K562 (cell line): ENCODE results near the gene IRGQ. TPM values are rescaled to one million over a fixed set of nuclear protein-coding genes. Genes with fewer than 3 reads are reported as not detected.

Experiments
- ATAC-seq: fragments of 200-7000 bp; cut with Tn5 transposase; 3 replicates; pipeline ENCODE4 v1.9.1; 2020; ENCODE audit warnings: moderate library complexity
- BruUV-seq: library from RNA; stranded (reverse); fragments of 400-500 nt; replicated peaks from 2 replicates; lab custom pipeline; 2021; lab: Mats Ljungman, UMichigan
- CTCF ChIA-PET: fragments of 300-600 bp; formaldehyde crosslinking; extraction: SDS; loops from one replicate; lab custom pipeline; 2021; ENCODE audit warnings: low intra/inter-chr PET ratio; lab: Yijun Ruan, JAX
- POLR2A ChIA-PET: fragments of 300-600, 350-650 bp; sonication (Branson Sonifier 250); formaldehyde crosslinking; extraction: SDS; loops from one replicate; lab custom pipeline; 2021; ENCODE audit warnings: antibody characterized with exemption, inconsistent platforms; lab: Yijun Ruan, JAX
- DNase-seq, 4 experiments: peaks; one replicate each; pipeline versions ENCODE4 v3.0.0 to v3.0.0-alpha.2; 2011 to 2018; ENCODE audit warnings: low spot score in 3 of 4, mixed read lengths in 3 of 4; ENCODE audit errors: extremely low read depth in 1 of 4
- FAIRE-seq: peaks from 2 replicates; lab custom pipeline; 2011; peaks lifted over from hg19 to GRCh38; lab: Jason Lieb, UNC
- H2AFZ ChIP-seq: 2 replicates; pipeline ENCODE4 v1.6.0; 2011; ENCODE audit warnings: low read depth, low read length, control low read depth, inconsistent platforms
- H3K27ac ChIP-seq: fragments of 200-600 bp; 3 replicates; pipeline ENCODE4 v1.8.0; 2011; ENCODE audit warnings: low read depth, mild to moderate bottlenecking, control low read depth, inconsistent platforms, low read length, moderate library complexity, mixed read lengths; ENCODE audit errors: extremely low read depth
- H3K27me3 ChIP-seq, 2 experiments: fragments of 300-600 bp in 1 of 2; 2 replicates in 1 of 2; 3 replicates in 1 of 2; pipeline versions ENCODE4 v1.6.0 to v1.8.0; 2011; ENCODE audit warnings: inconsistent platforms in 2 of 2, low read length in 2 of 2, mild to moderate bottlenecking in 1 of 2, mixed read lengths in 1 of 2, moderate library complexity in 1 of 2; ENCODE audit not compliant: control insufficient read depth in 2 of 2, insufficient read depth in 2 of 2
- H3K36me3 ChIP-seq: fragments of 300-600 bp; 3 replicates; pipeline ENCODE4 v1.8.0; 2011; ENCODE audit warnings: mild to moderate bottlenecking, low read length, inconsistent platforms; ENCODE audit not compliant: control insufficient read depth, insufficient read depth
- H3K4me1 ChIP-seq, 2 experiments: fragments of 200-600 bp in 1 of 2; replicated peaks in 1 of 2; 2 replicates in 1 of 2; 3 replicates in 1 of 2; pipeline versions ENCODE4 v1.5.1 to v1.8.0; 2011; ENCODE audit warnings: inconsistent platforms in 2 of 2, low read length in 2 of 2, mild to moderate bottlenecking in 1 of 2, mixed read lengths in 1 of 2, moderate library complexity in 1 of 2; ENCODE audit not compliant: control insufficient read depth in 2 of 2, insufficient read depth in 2 of 2
- H3K4me2 ChIP-seq: 2 replicates; pipeline ENCODE4 v1.6.1; 2011; ENCODE audit warnings: low read length, control low read depth, inconsistent platforms, mixed read lengths; ENCODE audit not compliant: insufficient read depth
- H3K4me3 ChIP-seq: fragments of 200-600 bp; sonication (generic), shearing (Covaris generic); 2 replicates; pipeline ENCODE4 v1.5.1; 2016; ENCODE audit warnings: control low read depth, inconsistent platforms
- H3K79me2 ChIP-seq: fragments of 200-600 bp; 3 replicates; pipeline ENCODE4 v1.8.0; 2011; ENCODE audit warnings: low read length, inconsistent platforms; ENCODE audit not compliant: control insufficient read depth, insufficient read depth
- H3K9ac ChIP-seq, 2 experiments: 2 replicates each; pipeline versions ENCODE4 v1.6.0 to v1.6.1; 2011; ENCODE audit warnings: low read depth in 2 of 2, low read length in 2 of 2, control low read depth in 1 of 2, inconsistent platforms in 1 of 2, mild to moderate bottlenecking in 1 of 2, mixed read lengths in 1 of 2; ENCODE audit not compliant: insufficient read depth in 1 of 2
- H3K9me1 ChIP-seq: one replicate; pipeline ENCODE4 v1.6.0; 2011; ENCODE audit warnings: inconsistent platforms, mild to moderate bottlenecking, low read length, moderate library complexity; ENCODE audit not compliant: control insufficient read depth, insufficient read depth
- H3K9me3 ChIP-seq: replicated peaks from 2 replicates; pipeline ENCODE4 v1.5.1; 2011; ENCODE audit warnings: low read depth, low read length, inconsistent platforms; ENCODE audit not compliant: control insufficient read depth, insufficient read depth
- H4K20me1 ChIP-seq: replicated peaks from 2 replicates; pipeline ENCODE4 v1.6.1; 2011; ENCODE audit warnings: low read length, inconsistent platforms, mixed read lengths; ENCODE audit not compliant: control insufficient read depth, insufficient read depth
- POLR3G ChIP-seq: IDR thresholded peaks from 2 replicates; pipeline ENCODE4 v1.6.1; 2011; ENCODE audit not compliant: insufficient read length, insufficient replicate concordance; ENCODE audit errors: extremely low read depth
- SMAD4 ChIP-seq: fragments of 250-450 bp; sonication (Bioruptor Pico); conservative IDR thresholded peaks from 2 replicates; pipeline ENCODE4 v1.8.0; 2021; ENCODE audit warnings: inconsistent platforms, mild to moderate bottlenecking, moderate library complexity
- ZNF197 ChIP-seq: fragments of 200-800 bp; sonication (Bioruptor generic); IDR thresholded peaks from 2 replicates; pipeline ENCODE4 v1.6.1; 2016; ENCODE audit warnings: low read depth, missing genetic modification characterization, missing compliant biosample characterization
- WGBS: fragments of 100-300 bp; shearing (Covaris generic); methylation state at CpG from one replicate; pipeline ENCODE4 v1.1.6; 2016; ENCODE audit warnings: low coverage, mixed read lengths; ENCODE audit not compliant: insufficient coverage; ENCODE audit errors: missing lambda C conversion rate; 5-methylcytosine and 5-hydroxymethylcytosine counted together
- in situ Hi-C: fragments of 300-500 bp; cut with MboI; formaldehyde crosslinking; loops from 4 replicates; pipeline ENCODE4 v1.15.0; 2018; ENCODE audit warnings: inconsistent platforms, mixed read lengths
- intact Hi-C: fragments of 100-400 bp; cut with micrococcal nuclease; formaldehyde crosslinking; loops from 2 replicates; pipeline ENCODE4 v1.14.2; 2022
- polyA plus RNA-seq, 8 experiments: library from polyadenylated mRNA; depleted of rRNA in 4 of 8; stranded (reverse) in 5 of 8; unstranded in 3 of 8; fragments of >200 nt; fragmentation: Nextera tagmentation in 2 of 8; fragmentation: Illumina TruSeq in 1 of 8; extraction: Ambion mirVana in 2 of 8; extraction: Trizol in 1 of 8; gene quantifications; 2 replicates each; pipeline versions ENCODE4 v1.2.1 to v1.2.3, GENCODE V29; 2011 to 2014; ENCODE audit warnings: inconsistent platforms in 1 of 8, missing spikeins in 1 of 8
- total RNA-seq, 7 experiments: library from RNA; depleted of rRNA in 6 of 7; stranded (reverse); fragments of >200 nt in 6 of 7; fragmentation: Illumina TruSeq in 2 of 7; extraction: Trizol in 2 of 7; gene quantifications; 2 replicates each; pipeline versions ENCODE4 v1.2.1 to v1.2.3, GENCODE V29; 2011 to 2021; ENCODE audit warnings: low replicate concordance in 1 of 7
- TF ChIP-seq, protein P1 (sequence below): fragments of 450-650 bp; IDR thresholded peaks from 2 replicates; pipeline ENCODE4 v1.6.1; 2016; ENCODE audit warnings: borderline replicate concordance
- TF ChIP-seq, protein P2 (sequence below): fragments of 450-650 bp; formaldehyde crosslinking; IDR thresholded peaks from 2 replicates; pipeline ENCODE4 v1.4.0; 2022; ENCODE audit warnings: missing genetic modification characterization

Gene IRGQ
- total and polyA plus RNA-seq, 9 of the 15 experiments (the other 6 are each of a cell fraction or from before 2014, with no cell fraction given): 3.5 to 19.2 (median 7.9) TPM

- H3K79me2 ChIP-seq: peaks cover 5% of the 10 kb centered on the region; the same call in 2 of the 3 replicates
- H3K27ac ChIP-seq: no peak overlapping the region
- DNase-seq (no peak), FAIRE-seq (no peak), ATAC-seq (no peak)
- in situ Hi-C loops: no loop called here
- 46% methylated on average over 6 of the region's 6 CpGs for WGBS
- H3K4me2 ChIP-seq: no peak overlapping the region
- CTCF ChIA-PET: no interaction called here
- no peaks in the 10 kb centered on the region for H3K27me3 ChIP-seq
- BruUV-seq: no TSS peak
- POLR2A ChIA-PET: interaction anchor here (1.7 kb wide), 1 partner anchor 22 kb away, joined by 3 read pairs; no protein-coding TSS in a partner anchor
- TF ChIP-seq, protein P1, sequence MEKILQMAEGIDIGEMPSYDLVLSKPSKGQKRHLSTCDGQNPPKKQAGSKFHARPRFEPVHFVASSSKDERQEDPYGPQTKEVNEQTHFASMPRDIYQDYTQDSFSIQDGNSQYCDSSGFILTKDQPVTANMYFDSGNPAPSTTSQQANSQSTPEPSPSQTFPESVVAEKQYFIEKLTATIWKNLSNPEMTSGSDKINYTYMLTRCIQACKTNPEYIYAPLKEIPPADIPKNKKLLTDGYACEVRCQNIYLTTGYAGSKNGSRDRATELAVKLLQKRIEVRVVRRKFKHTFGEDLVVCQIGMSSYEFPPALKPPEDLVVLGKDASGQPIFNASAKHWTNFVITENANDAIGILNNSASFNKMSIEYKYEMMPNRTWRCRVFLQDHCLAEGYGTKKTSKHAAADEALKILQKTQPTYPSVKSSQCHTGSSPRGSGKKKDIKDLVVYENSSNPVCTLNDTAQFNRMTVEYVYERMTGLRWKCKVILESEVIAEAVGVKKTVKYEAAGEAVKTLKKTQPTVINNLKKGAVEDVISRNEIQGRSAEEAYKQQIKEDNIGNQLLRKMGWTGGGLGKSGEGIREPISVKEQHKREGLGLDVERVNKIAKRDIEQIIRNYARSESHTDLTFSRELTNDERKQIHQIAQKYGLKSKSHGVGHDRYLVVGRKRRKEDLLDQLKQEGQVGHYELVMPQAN: no peak
- no peak for TF ChIP-seq SMAD4 (CRISPR knock-in tag)
- TF ChIP-seq, all 486 proteins: peak for 0
- Histone ChIP-seq H3K4me1 (peaks cover 0 to 19% of the 10 kb centered on the region in 2 experiments; a peak in 2 of 5 replicates), H3K9me3 (no peaks in the 10 kb centered on the region), H3K4me3 (no peak overlapping the region), H3K9me1 (no peaks in the 10 kb centered on the region), H4K20me1 (no peaks in the 10 kb centered on the region), H3K36me3 (peaks cover 25% of the 10 kb centered on the region; the same call in 2 of the 3 replicates), H3K9ac (no peak overlapping the region), H2AFZ (no peak overlapping the region)
- intact Hi-C loops: no loop called here
Measured at GRCh38 chr19:43589678-43590077, 6.3 kb downstream of the IRGQ start.

- ATAC-seq (no peak), FAIRE-seq (no peak)
- H4K20me1 ChIP-seq: no peaks in the 10 kb centered on the region
- ChIA-PET CTCF (no interaction called here), POLR2A (interaction anchor here (1.7 kb wide), 1 partner anchor 22 kb away, joined by 3 read pairs; no protein-coding TSS in a partner anchor)
- H3K27ac ChIP-seq: no peak overlapping the region
- H2AFZ ChIP-seq: no peak overlapping the region
- H3K9ac ChIP-seq: no peak overlapping the region
- intact Hi-C loops: no loop called here
- peaks cover 0 to 15% of the 10 kb centered on the region in 2 experiments; a peak in 2 of 5 replicates for H3K4me1 ChIP-seq
- peaks cover 1% of the 10 kb centered on the region; the same call in 1 of the 3 replicates for H3K79me2 ChIP-seq
- H3K36me3 ChIP-seq: peaks cover 25% of the 10 kb centered on the region; the same call in 2 of the 3 replicates
- no TSS peak for BruUV-seq
- no peak for TF ChIP-seq ZNF197
- TF ChIP-seq POLR3G: no peak
- TF ChIP-seq, protein P2, sequence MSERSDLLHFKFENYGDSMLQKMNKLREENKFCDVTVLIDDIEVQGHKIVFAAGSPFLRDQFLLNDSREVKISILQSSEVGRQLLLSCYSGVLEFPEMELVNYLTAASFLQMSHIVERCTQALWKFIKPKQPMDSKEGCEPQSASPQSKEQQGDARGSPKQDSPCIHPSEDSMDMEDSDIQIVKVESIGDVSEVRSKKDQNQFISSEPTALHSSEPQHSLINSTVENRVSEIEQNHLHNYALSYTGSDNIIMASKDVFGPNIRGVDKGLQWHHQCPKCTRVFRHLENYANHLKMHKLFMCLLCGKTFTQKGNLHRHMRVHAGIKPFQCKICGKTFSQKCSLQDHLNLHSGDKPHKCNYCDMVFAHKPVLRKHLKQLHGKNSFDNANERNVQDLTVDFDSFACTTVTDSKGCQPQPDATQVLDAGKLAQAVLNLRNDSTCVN (CRISPR knock-in tag): no peak
- TF ChIP-seq, all 486 proteins: peak for 0
- Histone ChIP-seq H3K9me1 (no peaks in the 10 kb centered on the region), H3K4me2 (no peak overlapping the region), H3K27me3 (no peaks in the 10 kb centered on the region), H3K9me3 (no peaks in the 10 kb centered on the region), H3K4me3 (no peak overlapping the region)
- in situ Hi-C loops: no loop called here
- 64% methylated on average over 5 of the region's 5 CpGs for WGBS
- no peak for DNase-seq
Measured at GRCh38 chr19:43589277-43589676, 6.7 kb downstream of the IRGQ start.
